Endothelial cell of umbilical vein (primary cell): ENCODE data around the gene CHCHD3. TPM values are rescaled to one million over a fixed set of nuclear protein-coding genes. Genes with fewer than 3 reads are reported as not detected.

Experiments used
- BruUV-seq: library from RNA; stranded (reverse); fragments of 400-500 nt; replicated peaks from 2 replicates; lab custom pipeline; 2021; lab: Mats Ljungman, UMichigan
- CTCF ChIA-PET: fragments of 300-600, 350-600 bp; sonication (Branson Sonifier 250); formaldehyde crosslinking; loops from one replicate; lab custom pipeline; 2021; ENCODE audit warnings: antibody characterized with exemption, inconsistent platforms; lab: Charles Lee
- POLR2A ChIA-PET: fragments of 300-600, 350-600 bp; sonication (Branson Sonifier 250); formaldehyde crosslinking; loops from one replicate; lab custom pipeline; 2021; ENCODE audit warnings: antibody characterized with exemption, inconsistent platforms; lab: Charles Lee
- DNase-seq: peaks from one replicate; pipeline ENCODE4 v3.0.0-alpha.2; 2011; ENCODE audit warnings: low read depth, low spot score
- FAIRE-seq: peaks from 2 replicates; lab custom pipeline; 2011; peaks lifted over from hg19 to GRCh38; lab: Jason Lieb, UNC
- H2AFZ ChIP-seq: 2 replicates; pipeline ENCODE4 v1.6.0; 2012; ENCODE audit warnings: low read depth, low read length, control low read depth, inconsistent platforms
- H3K27ac ChIP-seq: 2 replicates; pipeline ENCODE4 v1.5.1; 2011; ENCODE audit warnings: low read depth, mild to moderate bottlenecking, control low read depth, low read length, moderate library complexity; ENCODE audit not compliant: insufficient read depth
- H3K27me3 ChIP-seq, 2 experiments: 2 replicates each; pipeline versions ENCODE4 v1.6.0 to v1.6.1; 2011; ENCODE audit warnings: low read length in 2 of 2, mixed read lengths in 1 of 2; ENCODE audit not compliant: control insufficient read depth in 2 of 2, insufficient read depth in 2 of 2
- H3K36me3 ChIP-seq, 2 experiments: 2 replicates in 1 of 2; 3 replicates in 1 of 2; pipeline ENCODE4 v1.5.1; 2011; ENCODE audit warnings: low read length in 2 of 2, mild to moderate bottlenecking in 1 of 2, moderate library complexity in 1 of 2; ENCODE audit not compliant: control insufficient read depth in 2 of 2, insufficient read depth in 2 of 2; ENCODE audit errors: extremely low read depth in 1 of 2
- H3K4me1 ChIP-seq: 3 replicates; pipeline ENCODE4 v1.5.1; 2011; ENCODE audit warnings: mild to moderate bottlenecking, low read length; ENCODE audit not compliant: control insufficient read depth, insufficient read depth; ENCODE audit errors: extremely low read depth
- H3K4me2 ChIP-seq: 2 replicates; pipeline ENCODE4 v1.6.1; 2011; ENCODE audit warnings: low read length, control low read depth, mixed read lengths; ENCODE audit not compliant: insufficient read depth
- H3K4me3 ChIP-seq, 3 experiments: fragments of 200-600 bp in 1 of 3; sonication (generic), shearing (Covaris generic) in 1 of 3; replicated peaks in 1 of 3; 2 replicates each; pipeline ENCODE4 v1.5.1; 2011 to 2016; ENCODE audit warnings: control low read depth in 3 of 3, low read length in 3 of 3, mild to moderate bottlenecking in 2 of 3, inconsistent platforms in 1 of 3, low read depth in 1 of 3, moderate library complexity in 1 of 3; ENCODE audit not compliant: insufficient read depth in 1 of 3
- H3K79me2 ChIP-seq: 2 replicates; pipeline ENCODE4 v1.6.0; 2012; ENCODE audit warnings: low read length, inconsistent platforms; ENCODE audit not compliant: control insufficient read depth, insufficient read depth
- H3K9ac ChIP-seq: replicated peaks from 2 replicates; pipeline ENCODE3; 2011; ENCODE audit warnings: low read length, control low read depth; ENCODE audit not compliant: insufficient read depth; ENCODE audit errors: extremely low read depth
- H3K9me1 ChIP-seq: replicated peaks from 3 replicates; pipeline ENCODE4 v1.6.0; 2011; ENCODE audit warnings: mild to moderate bottlenecking, low read length; ENCODE audit not compliant: control insufficient read depth, insufficient read depth; ENCODE audit errors: extremely low read depth
- H3K9me3 ChIP-seq: replicated peaks from 2 replicates; pipeline ENCODE4 v1.5.1; 2012; ENCODE audit warnings: low read length, inconsistent platforms; ENCODE audit not compliant: control insufficient read depth, insufficient read depth
- H4K20me1 ChIP-seq: replicated peaks from 2 replicates; pipeline ENCODE3; 2011; ENCODE audit warnings: mild to moderate bottlenecking, low read length; ENCODE audit not compliant: control insufficient read depth, insufficient read depth; ENCODE audit errors: extremely low read depth
- CTCF ChIP-seq, 2 donors: IDR thresholded peaks; 1 replicate in 1 of 2; 2 replicates in 1 of 2; pipeline ENCODE4 v1.5.1; 2011; ENCODE audit warnings: low read length in 2 of 2, mild to moderate bottlenecking in 2 of 2, moderate library complexity in 2 of 2, control low read depth in 1 of 2, inconsistent platforms in 1 of 2, low read depth in 1 of 2; ENCODE audit not compliant: insufficient read depth in 1 of 2; ENCODE audit errors: extremely low read depth in 1 of 2
- EZH2 ChIP-seq: IDR thresholded peaks from 2 replicates; pipeline ENCODE4 v1.6.1; 2012; ENCODE audit warnings: borderline replicate concordance, low read depth, mild to moderate bottlenecking, moderate library complexity, low read length, inconsistent platforms; ENCODE audit not compliant: severe bottlenecking
- FOS ChIP-seq: IDR thresholded peaks from 2 replicates; pipeline ENCODE4 v1.6.1; 2011; ENCODE audit warnings: mild to moderate bottlenecking, low read length, moderate library complexity, borderline replicate concordance; ENCODE audit not compliant: insufficient read depth
- GATA2 ChIP-seq: IDR thresholded peaks from 2 replicates; pipeline ENCODE4 v1.7.0; 2011; ENCODE audit warnings: low read depth, mild to moderate bottlenecking, moderate library complexity, mixed read lengths, low read length; ENCODE audit not compliant: insufficient read length, insufficient read depth
- JUN ChIP-seq: IDR thresholded peaks from 2 replicates; pipeline ENCODE4 v1.6.1; 2011; ENCODE audit warnings: borderline replicate concordance, low read depth; ENCODE audit not compliant: insufficient read length, insufficient read depth
- MAX ChIP-seq: IDR thresholded peaks from 2 replicates; pipeline ENCODE4 v1.6.1; 2011; ENCODE audit not compliant: insufficient read depth, insufficient read length
- MYC ChIP-seq: IDR thresholded peaks from one replicate; pipeline ENCODE4 v1.6.1; 2011; ENCODE audit warnings: mild to moderate bottlenecking, low read depth, low read length
- POLR2A ChIP-seq: IDR thresholded peaks from 2 replicates; pipeline ENCODE4 v1.6.1; 2012; ENCODE audit warnings: low read depth, mild to moderate bottlenecking, control low read depth, low read length
- POLR2AphosphoS5 ChIP-seq: IDR thresholded peaks from 2 replicates; pipeline ENCODE4 v1.6.1; 2012; ENCODE audit warnings: low read depth, mild to moderate bottlenecking, control low read depth, low read length, moderate library complexity; ENCODE audit not compliant: insufficient read depth
- dilution Hi-C: fragments of 300-500 bp; cut with MboI; formaldehyde crosslinking; loops from one replicate; pipeline ENCODE4 v1.15.0; 2019; ENCODE audit warnings: low sequenced_read_pairs; ENCODE audit not compliant: extremely low pct_ligation_motif_present
- intact Hi-C: fragments of 100-400 bp; cut with micrococcal nuclease; formaldehyde crosslinking; loops from one replicate; pipeline ENCODE4 v1.10.0; 2022
- polyA plus RNA-seq, 4 experiments: library from polyadenylated mRNA; depleted of rRNA in 3 of 4; stranded (reverse) in 3 of 4; unstranded in 1 of 4; fragments of >200 nt; gene quantifications; 2 replicates each; pipeline versions ENCODE4 v1.2.1 to v1.2.3, GENCODE V29; 2011 to 2012; ENCODE audit warnings: missing spikeins in 1 of 4
- total RNA-seq: library from RNA; stranded (reverse); gene quantifications from 2 replicates; pipeline ENCODE4 v1.2.3, GENCODE V29; 2021

The CHCHD3 gene
- total and polyA plus RNA-seq, 2 donors (not counting 3 experiments of a cell fraction or from before 2014, with no cell fraction given) = 22.0 to 63.7 TPM

GRCh38 chr7:132869166-132869861 lies 212.6 kb downstream of the CHCHD3 start:
- H3K9me3 ChIP-seq = no peaks in the 10 kb centered on the region
- H3K27ac ChIP-seq = no peak overlapping the region
- intact Hi-C loops = no loop called here
- H3K9me1 ChIP-seq = no peaks in the 10 kb centered on the region
- no peaks in the 10 kb centered on the region for H4K20me1 ChIP-seq
- no peaks in the 10 kb centered on the region for H3K36me3 ChIP-seq
- peaks cover 4% of the 10 kb centered on the region for H3K4me1 ChIP-seq
- DNase-seq = no peak
- no peak for FAIRE-seq
- H3K9ac ChIP-seq = no peak overlapping the region
- no peak overlapping the region for H3K4me3 ChIP-seq
- no peak overlapping the region for H2AFZ ChIP-seq
- ChIA-PET CTCF (interaction anchor here (0.8 to 1.6 kb wide), 4 partner anchors 21 to 565 kb away, joined by 3 to 5 read pairs (median 4); no protein-coding TSS in a partner anchor), POLR2A (no interaction called here)
- no TSS peak for BruUV-seq
- H3K79me2 ChIP-seq = no peaks in the 10 kb centered on the region
- dilution Hi-C loops = no loop called here
- H3K4me2 ChIP-seq = no peak overlapping the region
- no peaks in the 10 kb centered on the region for H3K27me3 ChIP-seq
- TF ChIP-seq MAX (no peak), POLR2AphosphoS5 (no peak), GATA2 (no peak), JUN (no peak), EZH2 (no peak), FOS (no peak), POLR2A (no peak), MYC (no peak), CTCF (IDR thresholded peaks at IDR 0.05; ENCODE audit: extremely low read depth in 1 of 2, insufficient read depth in 1 of 2, low read depth in 1 of 2, low read length in 2 of 2) (no peak)
